WTC11 (cell line): ENCODE measurements around the gene XPOT. TPM values are rescaled to one million over a fixed set of nuclear protein-coding genes. Genes with fewer than 3 reads are reported as not detected.
A peak's percentile ranks its signal among the peaks of the same experiment; 100 is the strongest.

Source experiments
- ATAC-seq: fragments of 200-7000 bp; cut with Tn5 transposase; 2 replicates; pipeline ENCODE4 v1.10.0; 2021; ENCODE audit warnings: mild to moderate bottlenecking, moderate library complexity
- CTCF ChIA-PET: fragments of 300-600 bp; sonication (Branson Sonifier 250); formaldehyde crosslinking; loops from one replicate; lab custom pipeline; 2021; ENCODE audit warnings: antibody characterized with exemption; lab: Charles Lee
- POLR2A ChIA-PET: fragments of 350-600 bp; sonication (Branson Sonifier 250); formaldehyde crosslinking; loops from one replicate; lab custom pipeline; 2021; ENCODE audit warnings: antibody characterized with exemption; lab: Charles Lee
- DNase-seq: peaks from one replicate; pipeline ENCODE4 v3.0.0; 2021; ENCODE audit warnings: low spot score
- H3K27ac Mint-ChIP-seq: 2 replicates; pipeline ENCODE4 v1.8.0; 2021; ENCODE audit warnings: mixed read lengths
- H3K27me3 Mint-ChIP-seq: 2 replicates; pipeline ENCODE4 v1.8.0; 2021; ENCODE audit warnings: low read depth, mild to moderate bottlenecking, moderate library complexity, mixed read lengths
- H3K36me3 Mint-ChIP-seq: 2 replicates; pipeline ENCODE4 v1.8.0; 2021; ENCODE audit warnings: mixed read lengths
- H3K4me1 Mint-ChIP-seq: 2 replicates; pipeline ENCODE4 v1.8.0; 2022; ENCODE audit warnings: mixed read lengths
- H3K4me3 Mint-ChIP-seq: 2 replicates; pipeline ENCODE4 v1.8.0; 2021; ENCODE audit warnings: mild to moderate bottlenecking, moderate library complexity, mixed read lengths
- H3K9me3 Mint-ChIP-seq: 2 replicates; pipeline ENCODE4 v1.8.0; 2021; ENCODE audit warnings: mixed read lengths
- ATF1 ChIP-seq: sonication (generic); formaldehyde crosslinking; IDR thresholded peaks from 2 replicates; pipeline ENCODE4 v1.8.1; 2023; ENCODE audit warnings: mild to moderate bottlenecking, moderate library complexity, missing genetic modification reagents
- CBFB ChIP-seq: sonication (generic); formaldehyde crosslinking; IDR thresholded peaks from 2 replicates; pipeline ENCODE4 v1.8.1; 2022; ENCODE audit warnings: mild to moderate bottlenecking, low read depth, missing genetic modification reagents
- CREB1 ChIP-seq: sonication (generic); formaldehyde crosslinking; IDR thresholded peaks from 2 replicates; pipeline ENCODE4 v1.8.0; 2023; ENCODE audit warnings: mild to moderate bottlenecking, missing genetic modification reagents
- CREM ChIP-seq: sonication (generic); formaldehyde crosslinking; IDR thresholded peaks from 2 replicates; pipeline ENCODE4 v1.8.1; 2022; ENCODE audit warnings: mild to moderate bottlenecking, missing genetic modification reagents, moderate library complexity
- E2F1 ChIP-seq: sonication (generic); formaldehyde crosslinking; IDR thresholded peaks from 2 replicates; pipeline ENCODE4 v1.8.0; 2022; ENCODE audit warnings: mild to moderate bottlenecking, missing genetic modification reagents
- ELF4 ChIP-seq: sonication (generic); formaldehyde crosslinking; IDR thresholded peaks from 2 replicates; pipeline ENCODE4 v1.8.1; 2022; ENCODE audit warnings: low read depth, mild to moderate bottlenecking, moderate library complexity, missing genetic modification reagents
- ETV6 ChIP-seq: sonication (generic); formaldehyde crosslinking; IDR thresholded peaks from 2 replicates; pipeline ENCODE4 v1.8.1; 2022; ENCODE audit warnings: mild to moderate bottlenecking, missing genetic modification reagents
- FOXP1 ChIP-seq: sonication (generic); formaldehyde crosslinking; IDR thresholded peaks from 2 replicates; pipeline ENCODE4 v1.8.0; 2022; ENCODE audit warnings: missing genetic modification reagents, mild to moderate bottlenecking, moderate library complexity, borderline replicate concordance
- GRHL2 ChIP-seq: fragments of 250-450 bp; sonication (Bioruptor Pico); IDR thresholded peaks from 2 replicates; pipeline ENCODE4 v1.8.0; 2022; ENCODE audit warnings: mild to moderate bottlenecking, moderate library complexity; ENCODE audit not compliant: insufficient replicate concordance, severe bottlenecking
- IRF1 ChIP-seq: sonication (generic); formaldehyde crosslinking; IDR thresholded peaks from 2 replicates; pipeline ENCODE4 v1.8.0; 2023; ENCODE audit warnings: missing genetic modification reagents
- JUN ChIP-seq: sonication (generic); formaldehyde crosslinking; IDR thresholded peaks from 2 replicates; pipeline ENCODE4 v1.8.0; 2023; ENCODE audit warnings: mild to moderate bottlenecking, missing genetic modification reagents
- MXD4 ChIP-seq: fragments of 250-450 bp; sonication (Bioruptor Pico); IDR thresholded peaks from 2 replicates; pipeline ENCODE4 v1.8.0; 2021; ENCODE audit warnings: mild to moderate bottlenecking, moderate library complexity, borderline replicate concordance
- MYBL2 ChIP-seq: sonication (generic); formaldehyde crosslinking; IDR thresholded peaks from 2 replicates; pipeline ENCODE4 v1.8.1; 2023; ENCODE audit warnings: mild to moderate bottlenecking, moderate library complexity, missing genetic modification reagents
- NFATC4 ChIP-seq: fragments of 250-450 bp; sonication (Bioruptor Pico); IDR thresholded peaks from 2 replicates; pipeline ENCODE4 v1.9.0; 2021; ENCODE audit warnings: mild to moderate bottlenecking
- NR2C2 ChIP-seq: sonication (generic); formaldehyde crosslinking; IDR thresholded peaks from 2 replicates; pipeline ENCODE4 v1.8.0; 2022; ENCODE audit warnings: mild to moderate bottlenecking, missing genetic modification reagents
- NR3C1 ChIP-seq: sonication (generic); formaldehyde crosslinking; conservative IDR thresholded peaks from 2 replicates; pipeline ENCODE4 v1.8.1; 2023; ENCODE audit warnings: low read depth, mild to moderate bottlenecking, missing genetic modification reagents
- PRRX2 ChIP-seq: fragments of 250-450 bp; sonication (Bioruptor Pico); IDR thresholded peaks from 2 replicates; pipeline ENCODE4 v1.8.0; 2021; ENCODE audit warnings: mild to moderate bottlenecking
- RELA ChIP-seq: sonication (generic); formaldehyde crosslinking; IDR thresholded peaks from 2 replicates; pipeline ENCODE4 v1.8.1; 2022; ENCODE audit warnings: missing genetic modification reagents, mild to moderate bottlenecking, borderline replicate concordance
- TP53 ChIP-seq: sonication (generic); formaldehyde crosslinking; IDR thresholded peaks from 2 replicates; pipeline ENCODE4 v1.8.1; 2023; ENCODE audit warnings: mild to moderate bottlenecking, missing genetic modification reagents
- USF1 ChIP-seq: sonication (generic); formaldehyde crosslinking; IDR thresholded peaks from 2 replicates; pipeline ENCODE4 v1.8.0; 2022; ENCODE audit warnings: mild to moderate bottlenecking, missing genetic modification reagents
- ZNF138 ChIP-seq: sonication (generic); formaldehyde crosslinking; conservative IDR thresholded peaks from 2 replicates; pipeline ENCODE4 v1.8.1; 2022; ENCODE audit warnings: mild to moderate bottlenecking, moderate library complexity, missing genetic modification reagents
- ZNF219 ChIP-seq: sonication (generic); formaldehyde crosslinking; IDR thresholded peaks from 2 replicates; pipeline ENCODE4 v1.8.0; 2023; ENCODE audit warnings: missing genetic modification reagents, mild to moderate bottlenecking, borderline replicate concordance
- ZNF232 ChIP-seq: sonication (generic); formaldehyde crosslinking; IDR thresholded peaks from 2 replicates; pipeline ENCODE4 v1.8.0; 2022; ENCODE audit warnings: mild to moderate bottlenecking, missing genetic modification reagents
- ZNF263 ChIP-seq: sonication (generic); formaldehyde crosslinking; IDR thresholded peaks from 2 replicates; pipeline ENCODE4 v1.8.1; 2022; ENCODE audit warnings: low read depth, mild to moderate bottlenecking, moderate library complexity, missing genetic modification reagents
- total RNA-seq: library from RNA; stranded (reverse); gene quantifications from 3 replicates; pipeline ENCODE4 v1.2.3, GENCODE V29; 2021
- TF ChIP-seq, protein P1 (sequence below): sonication (generic); formaldehyde crosslinking; IDR thresholded peaks from 2 replicates; pipeline ENCODE4 v1.8.1; 2023; ENCODE audit warnings: mild to moderate bottlenecking, missing genetic modification reagents
- TF ChIP-seq, protein P2 (sequence below): sonication (generic); formaldehyde crosslinking; IDR thresholded peaks from 2 replicates; pipeline ENCODE4 v1.8.0; 2023; ENCODE audit warnings: missing genetic modification reagents, mild to moderate bottlenecking, borderline replicate concordance
- TF ChIP-seq, protein P3 (sequence below): sonication (generic); formaldehyde crosslinking; conservative IDR thresholded peaks from 2 replicates; pipeline ENCODE4 v1.8.1; 2022; ENCODE audit warnings: mild to moderate bottlenecking, missing genetic modification reagents
- TF ChIP-seq, protein P4 (sequence below): sonication (generic); formaldehyde crosslinking; IDR thresholded peaks from 2 replicates; pipeline ENCODE4 v1.8.1; 2022; ENCODE audit warnings: mild to moderate bottlenecking, missing genetic modification reagents, moderate library complexity, borderline replicate concordance

Gene XPOT
- total RNA-seq, 1 experiment from 2014 or later: 134 TPM

DNA sequence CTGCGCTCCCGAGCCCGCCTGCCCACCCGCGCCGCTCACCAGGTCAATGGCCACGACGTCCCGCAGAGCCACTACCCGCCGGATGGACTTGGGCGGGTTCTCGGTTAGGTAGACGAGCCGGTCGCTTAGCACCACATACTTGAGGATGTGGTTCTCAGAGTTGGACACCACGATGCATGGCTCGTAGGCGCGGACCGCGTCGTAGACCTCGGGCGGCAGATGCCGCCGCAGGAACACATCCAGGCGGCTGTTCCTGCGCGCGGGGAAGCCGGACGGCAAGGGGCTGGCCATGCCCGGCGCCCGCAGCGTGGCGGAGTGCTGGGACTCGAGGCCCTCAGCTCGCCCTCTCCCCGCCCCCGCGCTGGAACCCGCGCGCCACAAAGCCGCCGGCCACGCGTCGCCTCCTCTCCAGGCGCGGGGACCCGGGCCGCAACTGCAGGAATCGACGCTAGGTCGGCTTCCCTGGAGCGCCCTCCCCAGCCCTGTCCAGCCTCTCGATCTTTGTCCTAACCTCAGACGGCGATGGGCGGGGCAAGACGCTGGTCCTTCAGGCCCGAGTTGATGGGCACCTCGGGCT lies 13.8 kb upstream of the XPOT start, which contains the start of gene C12orf56:
TSS of gene C12orf56 (minus strand) at position 484 of the 577 bp plus-strand sequence. CDS start at position 291, 193 bp downstream.
- CTCF ChIA-PET: interaction anchor here (0.5 to 1.1 kb wide), 4 partner anchors 10 to 520 kb away, joined by 3 to 8 read pairs (median 3); partner anchors contain the start of gene XPOT
- POLR2A ChIA-PET: no interaction called here
- H3K36me3 Mint-ChIP-seq: no peaks in the 10 kb centered on the region
- peak within 1 kb of the TSS; percentile 74 for H3K4me3 Mint-ChIP-seq
- peaks cover 22% of the 10 kb centered on the region for H3K27me3 Mint-ChIP-seq
- H3K9me3 Mint-ChIP-seq: no peaks in the 10 kb centered on the region
- peak; percentile 88 for ATAC-seq
- no peak within 1 kb of the TSS for H3K27ac Mint-ChIP-seq
- H3K4me1 Mint-ChIP-seq: peaks cover 12% of the 10 kb centered on the region
- DNase-seq: peak; percentile 78
- TF ChIP-seq RELA (CRISPR knock-in tag) (peak; percentile 69; the same call in 1 of the 2 replicates), IRF1 (CRISPR knock-in tag) (peak; percentile 80), USF1 (CRISPR knock-in tag) (peak; percentile 58), ETV6 (CRISPR knock-in tag) (peak; percentile 73), ZNF263 (CRISPR knock-in tag) (0 out of 2 replicates have a peak, but pooled peaks have one; percentile 50), MYBL2 (CRISPR knock-in tag) (peak; percentile 77), ZNF219 (CRISPR knock-in tag) (no peak), JUN (CRISPR knock-in tag) (peak; percentile 89; the same call in 1 of the 2 replicates), ATF1 (no peak), E2F1 (peak; percentile 78; the same call in 1 of the 2 replicates), NR2C2 (peak; percentile 53; the same call in 1 of the 2 replicates), CREB1 (no peak), PRRX2 (CRISPR knock-in tag) (no peak), TP53 (peak; percentile 83; the same call in 1 of the 2 replicates), MXD4 (CRISPR knock-in tag) (no peak), GRHL2 (no peak), CBFB (CRISPR knock-in tag) (0 out of 2 replicates have a peak, but pooled peaks have one; percentile 30), FOXP1 (peak; percentile 84; the same call in 1 of the 2 replicates), CREM (CRISPR knock-in tag) (peak; percentile 58; the same call in 1 of the 2 replicates), NR3C1 (CRISPR knock-in tag) (0 out of 2 replicates have a peak, but pooled peaks have one; percentile 72), ELF4 (CRISPR knock-in tag) (no peak), ZNF138 (peak; percentile 90; the same call in 1 of the 2 replicates), NFATC4 (0 out of 2 replicates have a peak, but pooled peaks have one; percentile 31), ZNF232 (CRISPR knock-in tag) (0 out of 2 replicates have a peak, but pooled peaks have one; percentile 63)
- TF ChIP-seq, protein P1, sequence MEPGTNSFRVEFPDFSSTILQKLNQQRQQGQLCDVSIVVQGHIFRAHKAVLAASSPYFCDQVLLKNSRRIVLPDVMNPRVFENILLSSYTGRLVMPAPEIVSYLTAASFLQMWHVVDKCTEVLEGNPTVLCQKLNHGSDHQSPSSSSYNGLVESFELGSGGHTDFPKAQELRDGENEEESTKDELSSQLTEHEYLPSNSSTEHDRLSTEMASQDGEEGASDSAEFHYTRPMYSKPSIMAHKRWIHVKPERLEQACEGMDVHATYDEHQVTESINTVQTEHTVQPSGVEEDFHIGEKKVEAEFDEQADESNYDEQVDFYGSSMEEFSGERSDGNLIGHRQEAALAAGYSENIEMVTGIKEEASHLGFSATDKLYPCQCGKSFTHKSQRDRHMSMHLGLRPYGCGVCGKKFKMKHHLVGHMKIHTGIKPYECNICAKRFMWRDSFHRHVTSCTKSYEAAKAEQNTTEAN (CRISPR knock-in tag): peak; percentile 54; the same call in 1 of the 2 replicates
- TF ChIP-seq, protein P2, sequence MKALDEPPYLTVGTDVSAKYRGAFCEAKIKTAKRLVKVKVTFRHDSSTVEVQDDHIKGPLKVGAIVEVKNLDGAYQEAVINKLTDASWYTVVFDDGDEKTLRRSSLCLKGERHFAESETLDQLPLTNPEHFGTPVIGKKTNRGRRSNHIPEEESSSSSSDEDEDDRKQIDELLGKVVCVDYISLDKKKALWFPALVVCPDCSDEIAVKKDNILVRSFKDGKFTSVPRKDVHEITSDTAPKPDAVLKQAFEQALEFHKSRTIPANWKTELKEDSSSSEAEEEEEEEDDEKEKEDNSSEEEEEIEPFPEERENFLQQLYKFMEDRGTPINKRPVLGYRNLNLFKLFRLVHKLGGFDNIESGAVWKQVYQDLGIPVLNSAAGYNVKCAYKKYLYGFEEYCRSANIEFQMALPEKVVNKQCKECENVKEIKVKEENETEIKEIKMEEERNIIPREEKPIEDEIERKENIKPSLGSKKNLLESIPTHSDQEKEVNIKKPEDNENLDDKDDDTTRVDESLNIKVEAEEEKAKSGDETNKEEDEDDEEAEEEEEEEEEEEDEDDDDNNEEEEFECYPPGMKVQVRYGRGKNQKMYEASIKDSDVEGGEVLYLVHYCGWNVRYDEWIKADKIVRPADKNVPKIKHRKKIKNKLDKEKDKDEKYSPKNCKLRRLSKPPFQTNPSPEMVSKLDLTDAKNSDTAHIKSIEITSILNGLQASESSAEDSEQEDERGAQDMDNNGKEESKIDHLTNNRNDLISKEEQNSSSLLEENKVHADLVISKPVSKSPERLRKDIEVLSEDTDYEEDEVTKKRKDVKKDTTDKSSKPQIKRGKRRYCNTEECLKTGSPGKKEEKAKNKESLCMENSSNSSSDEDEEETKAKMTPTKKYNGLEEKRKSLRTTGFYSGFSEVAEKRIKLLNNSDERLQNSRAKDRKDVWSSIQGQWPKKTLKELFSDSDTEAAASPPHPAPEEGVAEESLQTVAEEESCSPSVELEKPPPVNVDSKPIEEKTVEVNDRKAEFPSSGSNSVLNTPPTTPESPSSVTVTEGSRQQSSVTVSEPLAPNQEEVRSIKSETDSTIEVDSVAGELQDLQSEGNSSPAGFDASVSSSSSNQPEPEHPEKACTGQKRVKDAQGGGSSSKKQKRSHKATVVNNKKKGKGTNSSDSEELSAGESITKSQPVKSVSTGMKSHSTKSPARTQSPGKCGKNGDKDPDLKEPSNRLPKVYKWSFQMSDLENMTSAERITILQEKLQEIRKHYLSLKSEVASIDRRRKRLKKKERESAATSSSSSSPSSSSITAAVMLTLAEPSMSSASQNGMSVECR: peak; percentile 53; the same call in 1 of the 2 replicates
- TF ChIP-seq, protein P3, sequence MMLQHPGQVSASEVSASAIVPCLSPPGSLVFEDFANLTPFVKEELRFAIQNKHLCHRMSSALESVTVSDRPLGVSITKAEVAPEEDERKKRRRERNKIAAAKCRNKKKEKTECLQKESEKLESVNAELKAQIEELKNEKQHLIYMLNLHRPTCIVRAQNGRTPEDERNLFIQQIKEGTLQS (CRISPR knock-in tag): peak; percentile 23; the same call in 1 of the 2 replicates
- TF ChIP-seq, protein P4, sequence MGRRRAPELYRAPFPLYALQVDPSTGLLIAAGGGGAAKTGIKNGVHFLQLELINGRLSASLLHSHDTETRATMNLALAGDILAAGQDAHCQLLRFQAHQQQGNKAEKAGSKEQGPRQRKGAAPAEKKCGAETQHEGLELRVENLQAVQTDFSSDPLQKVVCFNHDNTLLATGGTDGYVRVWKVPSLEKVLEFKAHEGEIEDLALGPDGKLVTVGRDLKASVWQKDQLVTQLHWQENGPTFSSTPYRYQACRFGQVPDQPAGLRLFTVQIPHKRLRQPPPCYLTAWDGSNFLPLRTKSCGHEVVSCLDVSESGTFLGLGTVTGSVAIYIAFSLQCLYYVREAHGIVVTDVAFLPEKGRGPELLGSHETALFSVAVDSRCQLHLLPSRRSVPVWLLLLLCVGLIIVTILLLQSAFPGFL: no peak
